ENCODE results near the gene FBXO3.

FBXO3 gene

GRCh38 chr11:33772870-33773269 is 1.4 kb downstream of the FBXO3 start:
- FAIRE-seq (no peak), DNase-seq (ENCODE audit: low spot score) (no peak)

GRCh38 chr11:33772300-33772699 is 2.0 kb downstream of the FBXO3 start:
- FAIRE-seq (no peak), DNase-seq (ENCODE audit: low spot score) (peak; percentile 52)

GRCh38 chr11:33770236-33770635 is 4.1 kb downstream of the FBXO3 start:
- no peak for DNase-seq (ENCODE audit: low spot score)

GRCh38 chr11:33769542-33769941 is 4.8 kb downstream of the FBXO3 start:
- FAIRE-seq (no peak), DNase-seq (ENCODE audit: low spot score) (no peak)

More at GRCh38 chr11:33770236-33770635, 4.1 kb downstream of the FBXO3 start:
- no peak for FAIRE-seq

GRCh38 chr11:33767624-33768023 is 6.7 kb downstream of the FBXO3 start:
- DNase-seq (ENCODE audit: low spot score) (no peak), FAIRE-seq (no peak)

GRCh38 chr11:33766085-33766484 is 8.2 kb downstream of the FBXO3 start:
- DNase-seq (ENCODE audit: low spot score) (no peak), FAIRE-seq (no peak)

- no peak for DNase-seq (ENCODE audit: low spot score)
- no peak for FAIRE-seq
These were observed 12.8 kb downstream of the FBXO3 start for GRCh38 chr11:33761471-33761870.

- DNase-seq (ENCODE audit: low spot score) (no peak), FAIRE-seq (no peak)
These were observed 20.9 kb downstream of the FBXO3 start for GRCh38 chr11:33753304-33753967.

GRCh38 chr11:33751878-33752277 is 22.4 kb downstream of the FBXO3 start:
- DNase-seq (ENCODE audit: low spot score), result no peak
- no peak for FAIRE-seq

GRCh38 chr11:33747979-33748378 is 26.3 kb downstream of the FBXO3 start:
- no peak for FAIRE-seq
- no peak for DNase-seq (ENCODE audit: low spot score)

GRCh38 chr11:33743291-33743690 is 31.0 kb downstream of the FBXO3 start:
- DNase-seq (ENCODE audit: low spot score) (no peak), FAIRE-seq (no peak)

GRCh38 chr11:33742249-33742851 is 32.0 kb downstream of the FBXO3 start:
- FAIRE-seq, result peak; percentile 76

GRCh38 chr11:33741806-33742205 is 32.5 kb downstream of the FBXO3 start:
- DNase-seq (ENCODE audit: low spot score) (no peak), FAIRE-seq (no peak)

More at GRCh38 chr11:33742249-33742851, 32.0 kb downstream of the FBXO3 start:
- peak; percentile 34 for DNase-seq (ENCODE audit: low spot score)

GRCh38 chr11:33737362-33737821 is 36.9 kb downstream of the FBXO3 start:
- DNase-seq (ENCODE audit: low spot score), result no peak

GRCh38 chr11:33736148-33736812 is 38.0 kb downstream of the FBXO3 start, which contains the start of gene CD59:
Gene CD59, minus strand, starts transcription at chr11:33736423. Its CDS starts 13,978 bp downstream, at chr11:33722445.
- peak; percentile 73 for DNase-seq (ENCODE audit: low spot score)
- FAIRE-seq, result no peak

More at GRCh38 chr11:33737362-33737821, 36.9 kb downstream of the FBXO3 start:
- no peak for FAIRE-seq

- no peak for FAIRE-seq
- DNase-seq (ENCODE audit: low spot score), result no peak
These were observed 38.8 kb downstream of the FBXO3 start for GRCh38 chr11:33735271-33736147.

- DNase-seq (ENCODE audit: low spot score) (no peak), FAIRE-seq (no peak)
These were observed 39.7 kb downstream of the FBXO3 start for GRCh38 chr11:33734441-33735270.

- no peak for FAIRE-seq
- DNase-seq (ENCODE audit: low spot score), result no peak
These were observed 40.3 kb downstream of the FBXO3 start for GRCh38 chr11:33733980-33734379.

- peak; percentile 39 for DNase-seq (ENCODE audit: low spot score)
These were observed 42.4 kb downstream of the FBXO3 start for GRCh38 chr11:33731723-33732531.

GRCh38 chr11:33730716-33731115 is 43.6 kb downstream of the FBXO3 start:
- FAIRE-seq (no peak), DNase-seq (ENCODE audit: low spot score) (no peak)

More at GRCh38 chr11:33731723-33732531, 42.4 kb downstream of the FBXO3 start:
- FAIRE-seq, result peak; percentile 18
